ENCODE data around the gene HSF5. TPM values are rescaled to one million over a fixed set of nuclear protein-coding genes. Genes with fewer than 3 reads are reported as not detected.
A peak's percentile ranks its signal among the peaks of the same experiment; 100 is the strongest.

The HSF5 gene
- polyA plus RNA-seq, 1 donor: 0.05 TPM

- DNase-seq: no peak
Observed at GRCh38 chr17:58383892-58384462, 104.2 kb downstream of the HSF5 start.

DNA sequence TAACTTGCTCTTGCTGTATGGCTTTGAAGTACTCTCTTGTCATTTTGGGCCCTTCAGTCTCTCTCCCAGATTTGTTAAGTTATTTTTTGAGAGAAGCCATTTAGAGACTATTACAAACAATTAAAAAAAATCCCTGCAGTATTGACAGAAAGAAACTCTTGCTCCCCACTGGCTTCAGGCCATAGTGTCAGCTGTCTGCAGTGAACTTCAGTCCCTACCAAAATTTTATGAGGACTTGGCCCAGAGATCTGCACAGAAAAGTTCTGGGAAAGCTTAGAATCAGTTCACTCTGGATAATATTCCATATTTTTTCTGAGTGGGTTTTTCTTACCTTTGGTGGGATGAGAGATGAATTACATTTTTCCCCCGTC lies 105.4 kb downstream of the HSF5 start:
- peak; percentile 22 for DNase-seq

GRCh38 chr17:58382108-58382871 lies 105.9 kb downstream of the HSF5 start:
- DNase-seq: no peak

DNA sequence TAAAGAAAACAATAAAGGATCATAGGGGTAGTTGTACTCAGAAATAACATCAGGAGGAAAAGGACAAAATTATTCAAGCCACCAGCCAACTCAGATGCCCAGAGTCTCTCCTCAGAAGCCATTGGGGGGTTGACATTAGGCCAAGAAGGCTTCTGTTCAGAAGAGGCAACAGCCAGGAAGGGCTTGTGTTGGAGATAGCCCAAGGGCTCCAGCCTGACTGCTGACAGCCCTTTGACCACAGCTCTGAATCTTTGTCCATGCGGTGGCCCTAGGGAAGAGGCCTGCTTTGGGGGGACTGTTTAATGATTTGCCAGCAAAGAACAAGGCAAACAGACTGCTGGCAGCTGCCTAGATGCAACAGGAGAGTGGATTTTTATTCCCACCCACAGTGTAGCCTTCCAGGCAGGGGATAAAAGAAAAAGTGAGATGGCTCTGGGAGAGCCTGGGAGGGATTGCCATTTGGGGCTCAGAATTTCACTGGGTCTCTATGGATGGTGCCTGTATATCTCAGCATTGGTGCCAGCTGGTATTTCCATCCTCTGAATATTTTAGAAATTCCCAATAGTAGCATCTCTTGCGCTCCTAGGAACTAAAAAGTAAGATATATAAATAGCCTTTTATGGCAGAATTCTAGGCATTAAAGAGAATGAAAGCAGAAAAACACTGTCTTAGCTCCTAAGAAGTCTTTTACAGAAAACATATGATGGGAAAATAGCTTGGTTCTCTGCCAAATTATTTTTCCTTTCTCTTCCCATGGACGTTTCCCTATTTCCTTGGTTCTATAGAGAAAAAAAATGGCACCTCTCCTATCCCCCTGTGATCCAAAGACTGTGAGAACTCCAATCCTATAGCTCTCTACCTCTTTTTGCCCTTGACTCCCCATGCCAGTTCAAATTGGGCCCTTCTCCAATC lies 106.8 kb downstream of the HSF5 start:
- no peak for DNase-seq

GRCh38 chr17:58380207-58381123 lies 107.7 kb downstream of the HSF5 start:
- DNase-seq: no peak

DNA sequence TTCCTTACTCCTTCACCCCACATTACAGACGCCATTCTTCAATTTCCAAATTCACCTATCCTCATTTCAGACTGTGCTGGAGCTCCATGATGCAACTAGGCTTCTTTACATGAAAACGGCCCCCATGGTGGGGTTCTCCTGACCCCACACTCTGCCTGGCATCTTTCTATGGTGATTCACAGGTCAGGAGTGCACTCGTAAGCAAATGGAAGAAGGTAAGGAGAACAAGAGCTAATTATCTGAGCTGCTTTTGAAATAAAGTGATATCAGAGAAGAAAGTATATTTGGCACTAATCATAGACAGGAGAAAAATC lies 108.7 kb downstream of the HSF5 start:
- no peak for DNase-seq

DNA sequence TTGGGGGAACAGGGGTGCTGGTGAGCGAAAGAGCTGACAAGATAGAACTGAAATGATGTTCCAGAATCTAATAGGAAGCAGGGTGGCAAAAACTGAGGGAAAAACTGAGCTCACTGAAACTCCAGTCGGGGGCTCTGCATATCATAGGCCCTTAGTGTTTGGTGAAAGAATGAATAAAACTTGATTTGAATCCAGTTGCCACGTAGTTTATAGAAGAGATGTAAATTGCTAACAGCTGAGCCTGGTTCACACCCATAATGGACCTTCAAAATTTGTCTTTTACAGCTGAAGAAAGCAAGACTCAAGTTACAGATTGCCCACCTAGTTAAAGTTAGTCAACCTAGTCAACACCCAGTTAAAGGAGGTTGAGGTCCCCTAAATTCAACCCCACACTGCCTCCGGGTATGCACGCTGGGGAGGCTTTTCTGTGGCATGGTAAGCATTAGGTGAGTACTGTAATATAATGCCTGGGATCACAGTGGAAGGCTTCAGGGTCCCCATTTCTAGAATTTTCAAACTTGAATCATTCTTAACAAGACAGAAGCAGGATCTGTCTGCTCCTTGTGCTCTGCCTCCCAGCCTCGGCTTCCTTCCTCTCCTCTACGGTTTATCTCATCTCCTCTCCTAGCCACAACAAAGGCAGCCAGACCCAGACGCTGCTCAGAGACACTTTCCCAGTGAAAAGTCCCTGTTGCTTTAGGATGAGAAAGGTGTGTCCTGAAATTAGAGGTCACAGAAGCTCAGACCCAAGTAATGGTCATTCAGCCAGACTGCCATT lies 109.3 kb downstream of the HSF5 start:
- no peak for DNase-seq

- DNase-seq: no peak
Observed at GRCh38 chr17:58377661-58378060, 110.5 kb downstream of the HSF5 start.

GRCh38 chr17:58377093-58377601 lies 111.1 kb downstream of the HSF5 start:
- no peak for DNase-seq

DNA sequence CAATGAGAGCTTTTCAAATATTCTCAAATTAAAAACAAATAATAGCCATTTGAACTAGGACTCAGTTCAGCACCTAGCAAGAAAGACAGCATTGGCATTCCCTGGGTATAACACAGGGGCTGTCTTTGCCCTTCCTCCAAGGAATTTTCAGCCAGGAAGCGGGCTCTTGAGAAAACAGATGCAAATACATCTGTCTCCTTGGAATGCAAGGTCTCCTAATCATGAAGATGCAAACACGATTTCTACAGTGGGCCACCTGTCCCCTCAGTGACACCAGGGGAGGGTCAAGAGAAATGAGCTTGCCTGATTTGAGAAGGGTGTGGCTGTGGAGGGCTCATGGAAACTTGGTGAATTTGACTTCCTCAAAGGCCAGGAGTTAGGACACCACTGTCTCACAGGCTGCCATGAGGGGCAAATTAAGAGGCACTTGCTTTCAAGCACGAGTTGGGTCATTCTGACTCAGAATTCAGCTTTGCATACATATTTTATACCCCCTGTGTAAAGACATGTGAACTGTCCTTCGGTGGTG lies 111.7 kb downstream of the HSF5 start:
- DNase-seq: no peak

DNA sequence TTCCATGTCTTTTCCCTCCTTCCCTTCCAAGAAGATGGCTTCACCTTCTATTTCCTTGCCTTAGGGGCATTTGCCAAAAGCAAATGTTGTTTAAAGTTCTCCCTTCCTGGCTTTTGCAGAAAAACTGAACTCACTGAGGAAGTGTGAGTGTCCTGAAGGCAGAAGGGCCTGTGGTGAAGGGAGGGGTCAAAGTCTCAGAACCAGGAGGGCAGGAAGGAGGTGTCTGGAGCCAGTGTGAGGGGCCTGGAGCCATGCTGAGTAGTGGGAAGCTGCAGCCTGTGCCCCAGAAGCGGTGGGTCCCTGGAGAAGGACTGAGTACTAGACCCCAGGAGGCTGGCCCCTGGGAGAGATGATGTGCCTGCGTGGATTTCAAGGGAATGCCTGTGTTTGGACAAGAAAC lies 112.4 kb downstream of the HSF5 start:
- no peak for DNase-seq

- DNase-seq: no peak
Observed at GRCh38 chr17:58375256-58375655, 113.0 kb downstream of the HSF5 start.

GRCh38 chr17:58373923-58374322 lies 114.3 kb downstream of the HSF5 start:
- no peak for DNase-seq

- DNase-seq: no peak
Observed at GRCh38 chr17:58373003-58373402, 115.2 kb downstream of the HSF5 start.

DNA sequence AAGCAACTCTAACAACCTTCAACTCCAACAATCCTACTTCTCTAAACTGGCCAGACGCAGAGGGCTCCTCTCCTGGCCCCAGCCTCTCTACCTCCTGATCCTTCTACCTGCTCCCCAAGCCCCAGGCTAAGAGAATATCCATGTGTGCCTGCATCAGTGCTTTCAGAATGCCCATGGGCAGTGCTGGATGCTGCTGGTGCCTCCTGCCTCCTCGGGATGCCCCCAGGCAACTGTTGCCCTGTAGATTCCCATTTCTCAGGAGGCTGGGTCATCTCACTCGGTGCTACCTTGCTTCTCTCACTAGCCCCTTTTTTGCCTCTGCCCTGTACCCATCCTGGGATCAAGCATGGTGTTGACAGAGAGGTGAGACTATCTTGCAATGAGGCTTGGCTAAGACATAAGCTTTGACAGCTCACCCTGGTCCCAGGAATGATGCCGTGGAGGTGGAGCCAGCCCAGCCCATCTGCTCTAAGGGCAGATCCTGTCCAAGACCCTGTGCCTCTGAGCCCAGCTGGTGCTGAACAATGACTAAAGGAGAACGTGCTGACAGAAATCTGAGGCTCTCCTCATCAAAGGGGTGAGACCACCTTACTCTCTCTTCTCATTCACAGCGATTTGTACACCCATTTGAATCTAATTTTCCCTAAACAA lies 116.8 kb downstream of the HSF5 start:
- no peak for DNase-seq

DNA sequence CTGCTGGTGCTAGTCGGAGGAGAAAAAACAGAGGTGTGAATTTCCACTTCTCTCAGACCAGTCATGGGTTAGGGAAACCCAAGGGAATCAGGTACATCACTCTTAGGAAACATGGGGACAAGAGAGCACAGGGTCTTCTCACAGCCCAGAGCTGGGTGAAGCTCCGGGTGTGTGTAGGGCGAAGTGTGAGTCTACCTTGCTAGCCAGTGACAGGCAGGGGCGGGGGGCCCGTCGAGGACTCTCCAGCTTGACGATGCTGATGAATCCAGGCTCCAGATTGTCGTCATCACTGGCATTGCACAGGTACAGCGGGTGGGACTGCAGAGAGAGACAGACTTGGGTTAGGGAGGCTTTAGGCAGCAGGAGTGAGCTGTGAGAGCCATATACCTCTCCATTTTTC lies 117.5 kb downstream of the HSF5 start:
- no peak for DNase-seq

DNA sequence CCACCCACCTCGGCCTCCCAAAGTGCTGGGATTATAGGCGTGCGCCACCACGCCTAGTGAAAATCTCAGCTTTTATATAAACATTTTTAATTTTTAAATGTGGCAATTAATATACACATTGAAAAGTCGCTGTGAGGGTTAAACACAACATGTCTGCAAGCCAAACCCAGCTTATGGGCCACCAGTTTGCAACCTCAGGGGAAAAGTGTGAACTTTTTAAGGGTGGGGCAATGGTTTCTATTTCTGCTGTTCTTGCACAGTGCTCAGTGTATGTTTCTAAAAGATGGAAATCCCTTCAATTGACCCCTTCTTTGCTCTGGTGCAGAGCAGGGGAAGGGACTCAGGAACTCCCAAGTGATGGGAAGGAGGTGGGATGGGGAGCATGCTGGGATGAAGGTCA lies 117.9 kb downstream of the HSF5 start:
- no peak for DNase-seq
